GM13977 (cell line): ENCODE measurements around the gene CFAP46.
"Not testable (repeated sequence)": the region's sequence is repeated elsewhere in the genome, so short reads cannot be mapped to it uniquely, and the experiment has no call there.

Experiments used
- DNase-seq: peaks from one replicate; pipeline ENCODE4 v3.0.0; 2012; ENCODE audit warnings: low spot score
- CTCF ChIP-seq: IDR thresholded peaks from 2 replicates; pipeline ENCODE4 v1.5.1; 2012; ENCODE audit warnings: mild to moderate bottlenecking, control low read depth; ENCODE audit not compliant: insufficient read depth; ENCODE audit errors: extremely low read depth, missing control alignments
- in situ Hi-C: fragments of 300-500 bp; cut with MboI; formaldehyde crosslinking; loops from one replicate; pipeline ENCODE4 v1.12.0; 2022; ENCODE audit warnings: low sequenced_read_pairs, low pct_unique_long_range_greater_than_20kb, mixed read lengths, inconsistent platforms; ENCODE audit not compliant: unreplicated experiment

The CFAP46 gene

GRCh38 chr10:132827423-132827789 lies 115.0 kb downstream of the CFAP46 start:
- TF ChIP-seq CTCF = no peak
- no peak for DNase-seq

GRCh38 chr10:132826524-132827422 lies 115.6 kb downstream of the CFAP46 start:
- no peak for DNase-seq
- in situ Hi-C loops = no loop called here
- no peak for TF ChIP-seq CTCF

More at GRCh38 chr10:132827423-132827789, 115.0 kb downstream of the CFAP46 start:
- in situ Hi-C loops = no loop called here

- DNase-seq, in situ Hi-C loops: not testable (repeated sequence)
Measured at GRCh38 chr10:132825783-132826523, 116.4 kb downstream of the CFAP46 start.

GRCh38 chr10:132820056-132820455 lies 122.3 kb downstream of the CFAP46 start:
- in situ Hi-C loops = no loop called here
- no peak for DNase-seq
- TF ChIP-seq CTCF = no peak

- in situ Hi-C loops = no loop called here
- no peak for TF ChIP-seq CTCF
- no peak for DNase-seq
Measured at GRCh38 chr10:132817701-132818211, 124.6 kb downstream of the CFAP46 start.

GRCh38 chr10:132816718-132817117 lies 125.7 kb downstream of the CFAP46 start:
- TF ChIP-seq CTCF = no peak
- in situ Hi-C loops = no loop called here
- no peak for DNase-seq
